AG04449 (cell line): ENCODE measurements around the gene ARHGEF33.

Experiments used
- CTCF ChIA-PET: fragments of 350-600 bp; formaldehyde crosslinking; extraction: SDS; loops from one replicate; lab custom pipeline; 2021; ENCODE audit warnings: antibody characterized with exemption; lab: Yijun Ruan, JAX
- POLR2A ChIA-PET: fragments of 400-600, 350-600 bp; formaldehyde crosslinking; extraction: SDS; loops from one replicate; lab custom pipeline; 2020; ENCODE audit warnings: antibody characterized with exemption, inconsistent platforms; lab: Yijun Ruan, JAX
- DNase-seq: peaks from one replicate; pipeline ENCODE4 v3.0.0-alpha.2; 2010; ENCODE audit warnings: low read depth, low spot score
- H3K4me3 ChIP-seq: 2 replicates; pipeline ENCODE4 v1.5.1; 2011; ENCODE audit warnings: low read depth, mild to moderate bottlenecking, control low read depth, low read length
- TF ChIP-seq, protein P1 (sequence below): IDR thresholded peaks from one replicate; pipeline ENCODE4 v1.5.1; 2011; ENCODE audit warnings: mild to moderate bottlenecking, moderate library complexity, low read length, control low read depth, inconsistent platforms; ENCODE audit not compliant: insufficient read depth; ENCODE audit errors: missing control alignments

The ARHGEF33 gene

DNA sequence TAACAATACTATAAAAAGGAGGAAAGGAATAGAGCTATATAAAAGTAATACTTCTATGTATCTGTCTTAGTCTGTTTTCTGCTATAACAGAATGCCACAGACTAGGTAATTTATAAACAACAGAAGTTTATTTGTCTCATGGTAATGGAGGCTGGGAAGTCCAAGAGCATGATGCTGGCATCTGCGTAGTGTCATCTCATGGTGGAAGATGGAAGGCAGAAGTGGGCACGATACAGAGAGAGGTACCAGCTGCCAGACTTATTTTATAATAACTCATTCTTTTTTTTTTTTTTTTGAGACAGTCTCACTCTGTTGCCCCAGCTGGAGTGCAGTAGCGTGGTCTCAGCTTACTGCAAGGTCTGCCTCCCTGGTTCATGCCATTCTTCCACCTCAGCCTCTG, 18.2 kb upstream of the ARHGEF33 start:
- no peak overlapping the region for H3K4me3 ChIP-seq
- no peak for DNase-seq
- ChIA-PET CTCF (interaction anchor here (1.5 kb wide), 1 partner anchor 15 kb away, joined by 4 read pairs; no protein-coding TSS in a partner anchor), POLR2A (no interaction called here)
- TF ChIP-seq, protein P1, sequence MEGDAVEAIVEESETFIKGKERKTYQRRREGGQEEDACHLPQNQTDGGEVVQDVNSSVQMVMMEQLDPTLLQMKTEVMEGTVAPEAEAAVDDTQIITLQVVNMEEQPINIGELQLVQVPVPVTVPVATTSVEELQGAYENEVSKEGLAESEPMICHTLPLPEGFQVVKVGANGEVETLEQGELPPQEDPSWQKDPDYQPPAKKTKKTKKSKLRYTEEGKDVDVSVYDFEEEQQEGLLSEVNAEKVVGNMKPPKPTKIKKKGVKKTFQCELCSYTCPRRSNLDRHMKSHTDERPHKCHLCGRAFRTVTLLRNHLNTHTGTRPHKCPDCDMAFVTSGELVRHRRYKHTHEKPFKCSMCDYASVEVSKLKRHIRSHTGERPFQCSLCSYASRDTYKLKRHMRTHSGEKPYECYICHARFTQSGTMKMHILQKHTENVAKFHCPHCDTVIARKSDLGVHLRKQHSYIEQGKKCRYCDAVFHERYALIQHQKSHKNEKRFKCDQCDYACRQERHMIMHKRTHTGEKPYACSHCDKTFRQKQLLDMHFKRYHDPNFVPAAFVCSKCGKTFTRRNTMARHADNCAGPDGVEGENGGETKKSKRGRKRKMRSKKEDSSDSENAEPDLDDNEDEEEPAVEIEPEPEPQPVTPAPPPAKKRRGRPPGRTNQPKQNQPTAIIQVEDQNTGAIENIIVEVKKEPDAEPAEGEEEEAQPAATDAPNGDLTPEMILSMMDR = no peak

DNA sequence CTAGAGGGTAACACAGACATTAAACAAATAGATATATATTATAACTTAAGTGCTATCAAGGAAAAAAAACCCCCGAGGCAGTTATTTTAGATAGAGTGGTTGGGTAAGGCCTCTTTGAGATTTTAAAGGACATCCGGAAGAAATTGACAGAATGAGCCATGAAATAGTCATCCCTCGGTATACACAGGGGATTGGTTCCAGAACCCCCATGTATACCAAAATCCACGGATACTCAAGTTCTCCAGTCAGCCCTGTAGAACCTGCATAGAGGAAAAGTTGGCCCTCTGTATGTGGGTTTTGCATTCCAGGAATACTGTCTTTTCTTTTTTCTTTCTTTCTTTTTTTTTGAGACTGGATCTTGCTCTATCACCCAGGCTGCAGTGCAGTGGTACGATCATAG, 15.9 kb upstream of the ARHGEF33 start:
- ChIA-PET CTCF (interaction anchor here (1.1 kb wide), 1 partner anchor 9 kb away, joined by 5 read pairs; no protein-coding TSS in a partner anchor), POLR2A (no interaction called here)
- no peak for DNase-seq
- no peak overlapping the region for H3K4me3 ChIP-seq
- TF ChIP-seq, protein P1 = no peak

DNA sequence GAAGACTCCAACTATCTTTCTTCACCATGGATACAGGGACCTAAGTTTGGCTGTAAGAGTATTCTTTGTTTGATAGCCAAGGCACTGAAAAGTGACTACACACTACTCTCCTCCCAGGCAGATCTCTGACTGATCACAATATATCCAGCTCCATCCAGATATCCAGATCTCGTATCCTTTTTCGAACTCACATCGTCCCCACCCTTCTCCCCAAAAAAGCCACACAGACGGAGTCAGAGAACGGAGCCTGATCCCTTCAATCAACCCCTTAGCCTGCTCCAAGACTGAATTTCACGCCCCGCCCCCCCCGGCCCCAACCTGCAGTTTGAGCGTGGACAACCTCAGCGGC, 14.5 kb upstream of the ARHGEF33 start:
- H3K4me3 ChIP-seq = peak overlapping the region; percentile 100
- POLR2A ChIA-PET = no interaction called here
- DNase-seq = no peak
- CTCF ChIA-PET = interaction anchor here (1.3 kb wide), 1 partner anchor 12 kb away, joined by 3 read pairs; no protein-coding TSS in a partner anchor
- TF ChIP-seq, protein P1 = no peak

DNA sequence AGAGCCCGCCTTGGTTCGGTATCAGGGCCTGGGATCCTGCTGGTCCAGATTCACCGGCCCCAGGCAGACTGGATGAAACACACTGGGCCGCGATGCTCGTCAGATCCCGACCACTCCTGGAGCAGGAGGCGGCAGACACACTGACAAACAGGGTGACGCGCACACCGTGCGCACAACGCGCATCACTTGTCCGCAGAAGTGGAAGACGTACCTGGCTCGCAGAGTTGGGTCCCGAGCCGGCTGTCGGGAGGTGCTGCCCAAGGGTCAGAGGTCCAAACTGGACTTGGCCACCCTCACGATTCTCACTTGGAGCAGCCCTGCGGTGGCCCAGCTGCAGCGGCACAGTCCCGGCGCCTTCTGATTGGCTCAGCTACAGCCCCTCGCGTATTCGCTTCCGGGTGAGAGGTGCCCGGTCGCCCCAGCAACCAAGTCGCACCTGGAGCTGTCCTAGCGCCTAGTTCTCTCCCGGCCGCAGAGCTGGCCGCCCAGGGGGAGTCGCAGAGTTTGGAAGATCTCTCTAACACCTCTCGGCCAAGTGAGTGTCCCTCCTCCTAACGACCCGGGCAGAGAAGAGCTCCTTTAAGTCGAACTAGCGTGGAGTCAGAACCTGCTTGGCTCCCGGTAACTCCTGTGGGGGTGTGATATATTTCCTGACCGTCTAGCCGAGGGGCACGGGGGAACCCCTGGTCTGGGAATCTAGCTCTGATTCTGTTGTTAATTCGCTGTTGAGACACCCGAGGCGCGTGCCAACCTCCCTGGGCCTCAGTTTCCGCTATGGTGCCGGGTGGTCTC, 13.9 kb upstream of the ARHGEF33 start, which contains the start of the genes DHX57 and MORN2:
TSS of gene DHX57 (minus strand) at position 359 of the 792 bp plus-strand sequence. CDS start 7,529 bp downstream, outside the sequence.
TSS of gene MORN2 (plus strand) at position 401 of the 792 bp plus-strand sequence.
- TF ChIP-seq, protein P1 = no peak
- no peak for DNase-seq
- ChIA-PET POLR2A (interaction anchor here (0.9 kb wide), 1 partner anchor 124 kb away, joined by 7 read pairs; the partner anchor contains the start of gene SRSF7), CTCF (interaction anchor here (1.3 kb wide), 1 partner anchor 11 kb away, joined by 3 read pairs; no protein-coding TSS in a partner anchor)
- H3K4me3 ChIP-seq = peak within 1 kb of the TSS; percentile 100

DNA sequence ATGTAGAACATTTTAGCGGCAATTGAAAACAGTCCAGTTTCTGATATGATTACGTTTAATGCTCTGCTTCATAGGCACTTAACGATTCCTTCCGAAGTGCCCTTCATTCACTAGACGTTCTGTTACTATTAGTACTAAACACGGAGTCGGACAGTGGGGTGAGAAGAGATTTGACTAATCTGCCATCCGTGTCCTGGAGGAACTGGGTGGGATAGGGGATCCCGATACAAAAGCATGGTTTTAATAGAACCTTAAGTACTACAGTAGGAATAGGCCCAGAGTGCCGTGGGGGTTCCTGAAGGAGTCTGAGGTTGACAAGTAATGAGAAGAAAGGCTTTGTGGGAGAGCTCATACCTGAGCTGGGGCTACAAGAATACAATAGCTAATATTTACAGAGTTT, 13.3 kb upstream of the ARHGEF33 start:
- no peak for DNase-seq
- peak overlapping the region; percentile 100 for H3K4me3 ChIP-seq
- ChIA-PET CTCF (no interaction called here), POLR2A (interaction anchor here (0.9 kb wide), 1 partner anchor 125 kb away, joined by 7 read pairs; the partner anchor contains the start of gene SRSF7)
- TF ChIP-seq, protein P1 = no peak

DNA sequence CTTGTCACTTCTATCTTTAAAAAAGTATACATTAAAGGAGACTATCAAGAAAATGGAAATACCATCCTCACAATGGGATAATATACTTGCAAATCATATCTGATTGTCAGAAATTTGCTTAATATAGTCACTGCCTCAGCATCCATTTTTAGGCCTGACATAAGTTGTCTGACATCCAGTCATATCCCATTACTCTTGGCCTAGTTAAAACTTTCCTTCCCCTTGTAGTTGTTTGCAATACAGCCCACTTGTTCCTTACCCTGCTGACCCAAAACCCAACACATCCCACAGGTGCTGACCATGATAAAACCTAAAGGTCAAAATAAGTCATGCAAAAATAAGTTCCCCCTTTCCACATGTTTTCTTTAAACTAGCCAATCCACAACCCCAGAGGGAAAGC, 3.6 kb upstream of the ARHGEF33 start:
- no peak for DNase-seq
- POLR2A ChIA-PET = no interaction called here
- no peak overlapping the region for H3K4me3 ChIP-seq
- CTCF ChIA-PET = interaction anchor here (1.5 kb wide), 1 partner anchor 11 kb away, joined by 3 read pairs; the partner anchor contains the start of genes DHX57 and MORN2
- TF ChIP-seq, protein P1 = no peak
